ENCODE results near the gene POLK. TPM values are rescaled to one million over a fixed set of nuclear protein-coding genes. Genes with fewer than 3 reads are reported as not detected.

POLK gene
- total and polyA plus RNA-seq, 2 of the 4 experiments (the other 2 are of a cell fraction), result 10.4 to 24.4 TPM

- H2BK15ac ChIP-seq (ENCODE audit: low read depth, low read length), result no peak overlapping the region
- no peak overlapping the region for H3K9ac ChIP-seq (ENCODE audit: low read depth, low read length)
- in situ Hi-C loops (cut with MboI; ENCODE audit: low sequenced_read_pairs) (no loop called here), dilution Hi-C loops (cut with HindIII; ENCODE audit: low sequenced_read_pairs, unreplicated experiment) (no loop called here), intact Hi-C loops (cut with micrococcal nuclease) (no loop called here)
- ChIA-PET CTCF (no interaction called here), POLR2A (ENCODE audit: unreplicated experiment) (no interaction called here)
- no peak overlapping the region for H4K5ac ChIP-seq (ENCODE audit: low read depth, low read length)
- no peak overlapping the region for H3K4me2 ChIP-seq (ENCODE audit: low read depth, low read length)
- H2AK9ac ChIP-seq (replicated peaks; ENCODE audit: low read depth, low read length, poor library complexity), result no peak overlapping the region
- H3K27me3 ChIP-seq (ENCODE audit: control insufficient read depth, insufficient read depth, low read length), result no peaks in the 10 kb centered on the region
- no peak overlapping the region for H3K18ac ChIP-seq (ENCODE audit: low read depth, low read length)
- H4K8ac ChIP-seq (ENCODE audit: low read depth in 2 of 2, low read length in 2 of 2), result no peak overlapping the region
- H3K4me3 ChIP-seq (ENCODE audit: insufficient read depth, low read depth, low read length), result no peak overlapping the region
- H3K4ac ChIP-seq (ENCODE audit: low read depth, low read length), result no peak overlapping the region
- no peak overlapping the region for H3K23ac ChIP-seq (ENCODE audit: low read depth, low read length)
- H3K9me1 ChIP-seq (ENCODE audit: insufficient read depth, low read length), result 0 out of 2 replicates have a peak, but pooled peaks cover 2% of the 10 kb centered on the region
- TF ChIP-seq FOS (IDR thresholded peaks at IDR 0.05; ENCODE audit: low read depth, low read length), result no peak
- no peak for TF ChIP-seq CHD1 (IDR thresholded peaks at IDR 0.05; ENCODE audit: low read depth, low read length)
- no peak for TF ChIP-seq CTCF (conservative IDR thresholded peaks at IDR 0.05; ENCODE audit: low read depth, low read length)
- no peak for TF ChIP-seq ELK1 (IDR thresholded peaks at IDR 0.05; ENCODE audit: borderline replicate concordance, low read depth, low read length)
- TF ChIP-seq CEBPB (IDR thresholded peaks at IDR 0.05; ENCODE audit: low read depth, low read length), result no peak
- no peak for TF ChIP-seq MAFK (IDR thresholded peaks at IDR 0.05; ENCODE audit: low read depth, low read length)
- no peak for TF ChIP-seq RCOR1 (IDR thresholded peaks at IDR 0.05; ENCODE audit: insufficient replicate concordance, low read length)
- TF ChIP-seq POLR2A (IDR thresholded peaks at IDR 0.05; ENCODE audit: low read depth, low read length), result no peak
- no peak for TF ChIP-seq NFE2L2 (IDR thresholded peaks at IDR 0.05; ENCODE audit: low read depth, low read length)
- no peak for TF ChIP-seq USF2 (IDR thresholded peaks at IDR 0.05; ENCODE audit: low read depth, low read length)
- no peak for TF ChIP-seq RFX5 (IDR thresholded peaks at IDR 0.05; ENCODE audit: low read depth, low read length)
- TF ChIP-seq BHLHE40 (IDR thresholded peaks at IDR 0.05; ENCODE audit: low read depth, low read length), result no peak
- no peak for TF ChIP-seq MXI1 (IDR thresholded peaks at IDR 0.05; ENCODE audit: borderline replicate concordance, low read depth, low read length)
- TF ChIP-seq MAZ (IDR thresholded peaks at IDR 0.05; ENCODE audit: borderline replicate concordance, low read depth, low read length), result no peak
- TF ChIP-seq SMC3 (IDR thresholded peaks at IDR 0.05; ENCODE audit: low read depth, low read length), result no peak
- TF ChIP-seq RAD21 (IDR thresholded peaks at IDR 0.05; ENCODE audit: low read length), result no peak
- H3K27ac ChIP-seq (ENCODE audit: insufficient read depth, low read length), result no peak overlapping the region
- no peak overlapping the region for H2AFZ ChIP-seq (replicated peaks; ENCODE audit: low read length, poor library complexity)
- BruUV-seq (replicated peaks), result no TSS peak
- H2BK5ac ChIP-seq (ENCODE audit: low read depth, low read length, poor library complexity, severe bottlenecking), result no peak overlapping the region
- H4K20me1 ChIP-seq (ENCODE audit: insufficient read depth, low read length), result peaks cover 13% of the 10 kb centered on the region; the same call in 1 of the 2 replicates
- DNase-seq, result no peak
- H2BK20ac ChIP-seq (ENCODE audit: low read depth, low read length), result no peak overlapping the region
- H3K4me1 ChIP-seq (ENCODE audit: control insufficient read depth, insufficient read depth, low read length), result no peaks in the 10 kb centered on the region
- peaks cover 6 to 51% of the 10 kb centered on the region in 2 experiments for H3K79me1 ChIP-seq (ENCODE audit: low read depth in 1 of 2, low read length in 2 of 2)
- H2AK5ac ChIP-seq (ENCODE audit: low read depth, low read length), result no peak overlapping the region
- no peak overlapping the region for H3K56ac ChIP-seq (ENCODE audit: extremely low read depth, insufficient read depth, low read length)
- H3K36me3 ChIP-seq (ENCODE audit: control insufficient read depth, insufficient read depth, low read length), result peaks cover 2% of the 10 kb centered on the region; the same call in 1 of the 2 replicates
- H3K14ac ChIP-seq (replicated peaks; ENCODE audit: low read depth, low read length), result no peak overlapping the region
- H4K91ac ChIP-seq (ENCODE audit: insufficient read depth, low read depth, low read length), result no peak overlapping the region
- H2BK120ac ChIP-seq (ENCODE audit: low read depth, low read length), result no peak overlapping the region
- H3K9me3 ChIP-seq (ENCODE audit: control insufficient read depth, insufficient read depth, low read length), result no peaks in the 10 kb centered on the region
- WGBS, 2 experiments (ENCODE audit: extremely low coverage in 2 of 2, insufficient read length in 1 of 2), result no CpG with 5 or more reads among the region's 7 CpGs
- no peak for ATAC-seq (ENCODE audit: low read depth)
These were observed 13.4 kb upstream of the POLK start for GRCh38 chr5:75498208-75498777.
